Neural crest cell (in vitro differentiated cells): Measurements from ENCODE around the gene PCF11. TPM values are rescaled to one million over a fixed set of nuclear protein-coding genes. Genes with fewer than 3 reads are reported as not detected.

Source experiments
- DNase-seq: peaks from one replicate; pipeline ENCODE4 v3.0.0; 2021; ENCODE audit warnings: low read depth, mixed read lengths, low spot score
- H3K27ac Mint-ChIP-seq: one replicate; pipeline ENCODE4 v1.8.0; 2021; ENCODE audit warnings: mild to moderate bottlenecking, mixed read lengths; ENCODE audit not compliant: unreplicated experiment
- H3K27me3 Mint-ChIP-seq: 2 replicates; pipeline ENCODE4 v1.8.0; 2021; ENCODE audit warnings: low read depth, mild to moderate bottlenecking, mixed read lengths
- H3K36me3 Mint-ChIP-seq: 2 replicates; pipeline ENCODE4 v1.8.0; 2021; ENCODE audit warnings: low read depth, mild to moderate bottlenecking, mixed read lengths
- H3K4me1 Mint-ChIP-seq: 2 replicates; pipeline ENCODE4 v1.8.0; 2021; ENCODE audit warnings: mixed read lengths
- H3K4me3 Mint-ChIP-seq: one replicate; pipeline ENCODE4 v1.8.0; 2021; ENCODE audit warnings: mild to moderate bottlenecking, mixed read lengths
- H3K9me3 Mint-ChIP-seq: 2 replicates; pipeline ENCODE4 v1.8.0; 2021; ENCODE audit warnings: mixed read lengths
- total RNA-seq: library from RNA; stranded (reverse); gene quantifications from 2 replicates; pipeline ENCODE4 v1.2.1, GENCODE V29; 2021
- TF ChIP-seq, protein P1 (sequence below): fragments of 200-600 bp; sonication (generic); conservative IDR thresholded peaks from 2 replicates; pipeline ENCODE4 v1.5.0; 2021; ENCODE audit warnings: antibody characterized with exemption, mild to moderate bottlenecking

PCF11 gene
- total RNA-seq, 1 donor from 2014 or later: 67.9 TPM

GRCh38 chr11:83116015-83116641 is 40.8 kb upstream of the PCF11 start:
- Mint-ChIP-seq H3K9me3 (no peaks in the 10 kb centered on the region), H3K4me1 (peaks cover 17% of the 10 kb centered on the region), H3K27ac (no peak overlapping the region)

DNA sequence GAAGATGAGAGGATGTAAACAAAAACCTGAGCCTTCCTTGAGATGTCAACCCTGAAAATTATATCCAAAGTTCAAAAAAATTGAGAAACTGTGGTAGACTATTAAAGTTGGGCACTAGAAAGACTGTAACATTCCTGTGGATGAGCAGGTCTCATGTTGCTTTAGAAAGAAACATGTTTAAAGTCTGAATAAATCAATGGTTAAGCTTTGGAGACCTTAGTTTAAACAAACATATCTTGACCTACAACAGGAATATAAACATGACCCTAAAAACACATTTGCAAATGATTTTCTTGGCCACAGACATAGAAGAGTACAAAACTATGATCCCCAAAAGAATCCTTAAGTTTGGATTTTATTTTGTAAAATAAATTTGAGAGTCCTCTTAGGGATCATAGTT is 38.1 kb upstream of the PCF11 start:
- H3K9me3 Mint-ChIP-seq: no peaks in the 10 kb centered on the region
- TF ChIP-seq, protein P1, sequence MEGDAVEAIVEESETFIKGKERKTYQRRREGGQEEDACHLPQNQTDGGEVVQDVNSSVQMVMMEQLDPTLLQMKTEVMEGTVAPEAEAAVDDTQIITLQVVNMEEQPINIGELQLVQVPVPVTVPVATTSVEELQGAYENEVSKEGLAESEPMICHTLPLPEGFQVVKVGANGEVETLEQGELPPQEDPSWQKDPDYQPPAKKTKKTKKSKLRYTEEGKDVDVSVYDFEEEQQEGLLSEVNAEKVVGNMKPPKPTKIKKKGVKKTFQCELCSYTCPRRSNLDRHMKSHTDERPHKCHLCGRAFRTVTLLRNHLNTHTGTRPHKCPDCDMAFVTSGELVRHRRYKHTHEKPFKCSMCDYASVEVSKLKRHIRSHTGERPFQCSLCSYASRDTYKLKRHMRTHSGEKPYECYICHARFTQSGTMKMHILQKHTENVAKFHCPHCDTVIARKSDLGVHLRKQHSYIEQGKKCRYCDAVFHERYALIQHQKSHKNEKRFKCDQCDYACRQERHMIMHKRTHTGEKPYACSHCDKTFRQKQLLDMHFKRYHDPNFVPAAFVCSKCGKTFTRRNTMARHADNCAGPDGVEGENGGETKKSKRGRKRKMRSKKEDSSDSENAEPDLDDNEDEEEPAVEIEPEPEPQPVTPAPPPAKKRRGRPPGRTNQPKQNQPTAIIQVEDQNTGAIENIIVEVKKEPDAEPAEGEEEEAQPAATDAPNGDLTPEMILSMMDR: no peak
- no peaks in the 10 kb centered on the region for H3K36me3 Mint-ChIP-seq

More at GRCh38 chr11:83116015-83116641, 40.8 kb upstream of the PCF11 start:
- no peak for DNase-seq
- H3K36me3 Mint-ChIP-seq: no peaks in the 10 kb centered on the region
- H3K27me3 Mint-ChIP-seq: no peaks in the 10 kb centered on the region
- H3K4me3 Mint-ChIP-seq: no peak overlapping the region
- TF ChIP-seq, protein P1: no peak

DNA sequence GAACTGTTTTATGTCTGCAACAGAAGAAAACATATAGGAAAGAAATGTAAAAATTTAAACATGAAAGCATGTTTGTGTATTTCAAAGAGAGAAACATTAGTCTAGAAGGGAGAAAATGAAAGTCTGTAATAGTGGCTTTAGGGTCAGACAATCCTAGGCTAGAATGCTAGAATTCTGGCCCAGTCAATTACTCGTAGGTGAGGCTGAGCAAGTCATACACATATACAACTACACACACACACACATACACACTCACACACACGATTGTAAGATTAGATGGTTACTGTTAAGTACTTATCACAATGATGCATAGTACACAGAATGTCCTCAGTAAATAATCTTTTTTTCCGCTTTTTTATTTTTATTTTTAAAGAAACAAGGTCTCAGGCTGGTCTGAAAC is 37.7 kb upstream of the PCF11 start:
- peaks cover 17% of the 10 kb centered on the region for H3K4me1 Mint-ChIP-seq
- H3K4me3 Mint-ChIP-seq: no peak overlapping the region
- TF ChIP-seq, protein P1: no peak
- no peaks in the 10 kb centered on the region for H3K27me3 Mint-ChIP-seq
- no peaks in the 10 kb centered on the region for H3K9me3 Mint-ChIP-seq
- no peaks in the 10 kb centered on the region for H3K36me3 Mint-ChIP-seq
- DNase-seq: no peak
- no peak overlapping the region for H3K27ac Mint-ChIP-seq

More for the DNA sequence above, 38.1 kb upstream of the PCF11 start:
- Mint-ChIP-seq H3K27ac (no peak overlapping the region), H3K4me1 (peaks cover 17% of the 10 kb centered on the region), H3K4me3 (no peak overlapping the region), H3K27me3 (no peaks in the 10 kb centered on the region)
- DNase-seq: no peak

- Mint-ChIP-seq H3K27ac (no peak overlapping the region), H3K9me3 (no peaks in the 10 kb centered on the region), H3K4me3 (no peak overlapping the region), H3K36me3 (no peaks in the 10 kb centered on the region), H3K4me1 (peaks cover 7% of the 10 kb centered on the region), H3K27me3 (no peaks in the 10 kb centered on the region)
- DNase-seq: no peak
- TF ChIP-seq, protein P1: no peak
Observed at GRCh38 chr11:83120327-83120726, 36.6 kb upstream of the PCF11 start.

DNA sequence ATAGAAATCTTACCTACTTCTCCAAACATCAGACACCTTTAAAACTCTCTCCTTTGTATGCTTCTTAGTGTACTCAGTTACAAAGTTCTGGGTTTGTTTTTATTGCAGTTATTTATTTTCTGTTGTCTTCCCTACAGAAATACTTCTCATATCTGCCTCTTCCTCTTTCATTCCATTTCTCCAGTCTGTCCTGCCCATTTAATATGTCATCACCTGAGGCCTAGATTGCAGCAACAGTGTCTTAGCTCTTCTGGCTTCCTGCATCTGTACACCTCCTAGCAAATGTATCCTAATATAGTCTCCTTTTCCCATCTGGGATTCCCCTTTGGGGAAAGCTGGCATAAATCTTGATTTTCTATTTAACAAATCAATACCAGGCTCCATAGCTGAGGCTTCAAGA is 34.9 kb upstream of the PCF11 start:
- no peak for DNase-seq
- TF ChIP-seq, protein P1: no peak
- no peak overlapping the region for H3K4me3 Mint-ChIP-seq
- no peak overlapping the region for H3K27ac Mint-ChIP-seq
- no peaks in the 10 kb centered on the region for H3K4me1 Mint-ChIP-seq
- no peaks in the 10 kb centered on the region for H3K9me3 Mint-ChIP-seq
- H3K36me3 Mint-ChIP-seq: no peaks in the 10 kb centered on the region
- no peaks in the 10 kb centered on the region for H3K27me3 Mint-ChIP-seq
